AG04450 (cell line): Measurements from ENCODE around the gene CCNK. TPM values are rescaled to one million over a fixed set of nuclear protein-coding genes. Genes with fewer than 3 reads are reported as not detected.
A peak's percentile ranks its signal among the peaks of the same experiment; 100 is the strongest.

ENCODE experiments used
- CTCF ChIA-PET: fragments of 300-600, 350-600 bp; formaldehyde crosslinking; extraction: SDS; loops from one replicate; lab custom pipeline; 2022; ENCODE audit warnings: antibody characterized with exemption, inconsistent platforms; lab: Charles Lee
- POLR2A ChIA-PET: fragments of 350-600 bp; formaldehyde crosslinking; extraction: SDS; loops from one replicate; lab custom pipeline; 2021; ENCODE audit warnings: antibody characterized with exemption, inconsistent platforms; lab: Yijun Ruan, JAX
- DNase-seq: peaks from one replicate; pipeline ENCODE4 v3.0.0-alpha.2; 2011; ENCODE audit warnings: low read depth, low spot score
- H3K27ac ChIP-seq: one replicate; pipeline ENCODE4 v1.5.1; 2012; ENCODE audit warnings: low read depth, low read length, control low read depth
- H3K27me3 ChIP-seq: one replicate; pipeline ENCODE4 v1.6.0; 2012; ENCODE audit warnings: low read length; ENCODE audit not compliant: control insufficient read depth, insufficient read depth
- H3K4me3 ChIP-seq: 2 replicates; pipeline ENCODE4 v1.5.1; 2011; ENCODE audit warnings: mild to moderate bottlenecking, low read depth, low read length, control low read depth
- H3K9me3 ChIP-seq: 2 replicates; pipeline ENCODE4 v1.5.1; 2012; ENCODE audit warnings: low read length; ENCODE audit not compliant: control insufficient read depth, insufficient read depth
- CTCF ChIP-seq: IDR thresholded peaks from 2 replicates; pipeline ENCODE4 v1.5.1; 2011; ENCODE audit warnings: low read depth, low read length, control low read depth, inconsistent platforms
- polyA plus RNA-seq: library from polyadenylated mRNA; depleted of rRNA; stranded (reverse); fragments of >200 nt; gene quantifications from 2 replicates; pipeline ENCODE4 v1.2.3, GENCODE V29; 2011

The CCNK gene
- polyA plus RNA-seq, 1 experiment = 18.9 TPM

GRCh38 chr14:99508896-99509629 is 27.9 kb downstream of the CCNK start:
- no peaks in the 10 kb centered on the region; the same call in 1 of the 2 replicates for H3K9me3 ChIP-seq
- no peaks in the 10 kb centered on the region for H3K27me3 ChIP-seq
- no peak overlapping the region for H3K27ac ChIP-seq
- ChIA-PET CTCF (no interaction called here), POLR2A (no interaction called here)
- no peak for TF ChIP-seq CTCF
- no peak for DNase-seq
- no peak overlapping the region for H3K4me3 ChIP-seq

GRCh38 chr14:99509871-99510555 is 28.8 kb downstream of the CCNK start:
- no peak overlapping the region for H3K27ac ChIP-seq
- H3K4me3 ChIP-seq = no peak overlapping the region
- TF ChIP-seq CTCF = no peak
- ChIA-PET POLR2A (no interaction called here), CTCF (no interaction called here)
- H3K9me3 ChIP-seq = no peaks in the 10 kb centered on the region; the same call in 1 of the 2 replicates
- no peak for DNase-seq
- no peaks in the 10 kb centered on the region for H3K27me3 ChIP-seq

GRCh38 chr14:99510556-99511139 is 29.4 kb downstream of the CCNK start:
- H3K27me3 ChIP-seq = no peaks in the 10 kb centered on the region
- no peaks in the 10 kb centered on the region; the same call in 1 of the 2 replicates for H3K9me3 ChIP-seq
- ChIA-PET CTCF (interaction anchor here (0.6 to 1.5 kb wide), 2 partner anchors 118 to 119 kb away, joined by 4 to 5 read pairs; no protein-coding TSS in a partner anchor), POLR2A (no interaction called here)
- H3K4me3 ChIP-seq = no peak overlapping the region
- no peak for TF ChIP-seq CTCF
- H3K27ac ChIP-seq = peak overlapping the region; percentile 21
- DNase-seq = no peak

GRCh38 chr14:99511421-99512109 is 30.4 kb downstream of the CCNK start:
- Histone ChIP-seq H3K27ac (peak overlapping the region; percentile 81), H3K9me3 (no peaks in the 10 kb centered on the region; the same call in 1 of the 2 replicates), H3K27me3 (no peaks in the 10 kb centered on the region), H3K4me3 (no peak overlapping the region)
- CTCF ChIA-PET = interaction anchor here (0.6 to 1.5 kb wide), 3 partner anchors 117 to 389 kb away, joined by 4 to 5 read pairs (median 4); no protein-coding TSS in a partner anchor
- POLR2A ChIA-PET = no interaction called here
- DNase-seq = no peak
- no peak for TF ChIP-seq CTCF
